ENCODE results near the gene POLR2L. TPM values are rescaled to one million over a fixed set of nuclear protein-coding genes. Genes with fewer than 3 reads are reported as not detected.

The POLR2L gene
- total RNA-seq, 1 donor from 2014 or later: 78.7 TPM

DNA sequence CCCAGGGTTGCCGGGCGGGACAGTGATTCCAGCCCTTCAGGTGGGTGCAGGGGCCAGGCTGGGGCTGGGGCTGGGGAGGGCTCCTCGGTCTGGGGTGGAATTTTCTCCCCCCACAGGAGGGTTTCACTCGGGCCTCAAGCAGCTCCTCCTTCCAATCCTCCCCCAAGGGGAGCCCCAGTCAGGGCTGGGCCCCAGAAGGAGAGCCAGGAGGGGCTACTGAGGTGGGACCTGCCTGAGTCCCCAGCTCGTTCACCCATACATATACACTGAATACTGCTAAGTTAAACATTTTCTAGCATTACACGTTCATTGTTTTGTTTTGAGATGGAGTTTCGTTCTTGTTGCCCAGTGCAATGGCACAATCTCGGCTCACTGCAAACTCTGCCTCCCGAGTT is 16.1 kb downstream of the POLR2L start:
- peak overlapping the region; percentile 58 for H3K4me3 Mint-ChIP-seq
- peaks cover 24% of the 10 kb centered on the region for H3K4me1 Mint-ChIP-seq
- no peaks in the 10 kb centered on the region for H3K9me3 Mint-ChIP-seq
- peaks cover 7% of the 10 kb centered on the region for H3K36me3 Mint-ChIP-seq
- TF ChIP-seq, protein P1, sequence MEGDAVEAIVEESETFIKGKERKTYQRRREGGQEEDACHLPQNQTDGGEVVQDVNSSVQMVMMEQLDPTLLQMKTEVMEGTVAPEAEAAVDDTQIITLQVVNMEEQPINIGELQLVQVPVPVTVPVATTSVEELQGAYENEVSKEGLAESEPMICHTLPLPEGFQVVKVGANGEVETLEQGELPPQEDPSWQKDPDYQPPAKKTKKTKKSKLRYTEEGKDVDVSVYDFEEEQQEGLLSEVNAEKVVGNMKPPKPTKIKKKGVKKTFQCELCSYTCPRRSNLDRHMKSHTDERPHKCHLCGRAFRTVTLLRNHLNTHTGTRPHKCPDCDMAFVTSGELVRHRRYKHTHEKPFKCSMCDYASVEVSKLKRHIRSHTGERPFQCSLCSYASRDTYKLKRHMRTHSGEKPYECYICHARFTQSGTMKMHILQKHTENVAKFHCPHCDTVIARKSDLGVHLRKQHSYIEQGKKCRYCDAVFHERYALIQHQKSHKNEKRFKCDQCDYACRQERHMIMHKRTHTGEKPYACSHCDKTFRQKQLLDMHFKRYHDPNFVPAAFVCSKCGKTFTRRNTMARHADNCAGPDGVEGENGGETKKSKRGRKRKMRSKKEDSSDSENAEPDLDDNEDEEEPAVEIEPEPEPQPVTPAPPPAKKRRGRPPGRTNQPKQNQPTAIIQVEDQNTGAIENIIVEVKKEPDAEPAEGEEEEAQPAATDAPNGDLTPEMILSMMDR (IDR thresholded peaks at IDR 0.05; ENCODE audit: unreplicated experiment): no peak
- peaks cover 39% of the 10 kb centered on the region for H3K27me3 Mint-ChIP-seq (ENCODE audit: low read depth)
- no peak overlapping the region for H3K27ac Mint-ChIP-seq
- no peak for DNase-seq (ENCODE audit: low spot score in 2 of 2, unreplicated experiment in 2 of 2)

DNA sequence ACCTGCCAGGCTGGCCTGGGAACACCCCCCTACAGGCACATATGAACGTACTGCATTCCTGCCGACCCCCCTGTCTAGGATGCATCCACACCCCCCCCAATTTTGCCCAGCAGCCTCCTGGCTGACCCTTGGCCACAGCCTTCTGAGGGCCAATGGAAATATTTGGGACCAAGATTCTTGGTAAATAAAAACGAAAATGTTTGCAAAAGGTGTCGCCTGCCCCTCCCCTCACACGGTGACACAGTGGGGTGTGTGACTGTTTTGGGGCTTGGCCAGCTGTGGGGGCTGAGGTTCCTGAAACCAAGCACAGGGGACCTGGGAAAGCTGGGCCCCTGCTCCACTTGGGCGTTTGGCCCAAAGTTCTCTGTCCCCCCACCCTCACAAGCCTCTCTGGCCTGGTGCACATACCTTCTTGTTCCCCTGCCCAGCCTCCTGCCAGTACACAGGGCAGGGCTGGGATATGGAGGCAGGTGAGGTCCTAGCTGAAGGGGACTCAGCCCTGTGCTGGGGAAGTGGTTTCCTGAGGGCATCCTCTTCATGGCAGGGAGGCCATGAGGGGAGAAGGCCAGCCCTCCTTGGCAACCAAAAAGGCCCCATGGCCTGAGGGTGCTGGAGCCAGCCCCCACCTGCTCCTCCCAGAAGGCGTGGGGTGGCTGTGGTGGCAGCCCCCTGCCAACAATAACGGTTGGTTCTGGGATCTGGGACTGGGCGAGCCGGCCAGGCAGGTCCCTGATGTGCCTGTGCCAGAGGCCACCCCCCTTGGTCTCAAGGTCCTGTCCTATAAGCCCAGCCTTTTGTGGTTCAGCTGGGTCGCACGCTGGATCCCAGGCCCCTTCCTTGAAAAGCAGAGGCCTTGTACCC is 16.7 kb downstream of the POLR2L start:
- TF ChIP-seq, protein P1 (IDR thresholded peaks at IDR 0.05; ENCODE audit: unreplicated experiment): no peak
- Mint-ChIP-seq H3K36me3 (peaks cover 7% of the 10 kb centered on the region), H3K27me3 (ENCODE audit: low read depth) (peaks cover 36% of the 10 kb centered on the region), H3K27ac (no peak overlapping the region), H3K9me3 (no peaks in the 10 kb centered on the region), H3K4me1 (peaks cover 29% of the 10 kb centered on the region), H3K4me3 (no peak overlapping the region)
- no peak for DNase-seq (ENCODE audit: low spot score in 2 of 2, unreplicated experiment in 2 of 2)

DNA sequence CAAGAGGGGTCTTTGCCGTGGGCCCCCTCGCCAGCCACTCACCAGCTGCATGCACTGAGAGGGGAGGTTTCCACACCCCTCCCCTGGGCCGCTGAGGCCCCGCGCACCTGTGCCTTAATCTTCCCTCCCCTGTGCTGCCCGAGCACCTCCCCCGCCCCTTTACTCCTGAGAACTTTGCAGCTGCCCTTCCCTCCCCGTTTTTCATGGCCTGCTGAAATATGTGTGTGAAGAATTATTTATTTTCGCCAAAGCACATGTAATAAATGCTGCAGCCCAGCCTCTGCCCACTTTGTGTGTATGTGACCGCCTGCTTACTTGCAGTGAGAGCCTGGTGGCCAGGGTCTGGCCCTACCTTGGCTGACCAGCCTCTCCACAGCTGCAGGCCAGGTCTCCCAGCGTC is 17.4 kb downstream of the POLR2L start:
- H3K27ac Mint-ChIP-seq: no peak overlapping the region
- peaks cover 7% of the 10 kb centered on the region for H3K36me3 Mint-ChIP-seq
- H3K27me3 Mint-ChIP-seq (ENCODE audit: low read depth): peaks cover 31% of the 10 kb centered on the region
- no peak overlapping the region for H3K4me3 Mint-ChIP-seq
- TF ChIP-seq, protein P1 (IDR thresholded peaks at IDR 0.05; ENCODE audit: unreplicated experiment): no peak
- DNase-seq (ENCODE audit: low spot score in 2 of 2, unreplicated experiment in 2 of 2): no peak
- no peaks in the 10 kb centered on the region for H3K9me3 Mint-ChIP-seq
- peaks cover 25% of the 10 kb centered on the region for H3K4me1 Mint-ChIP-seq

DNA sequence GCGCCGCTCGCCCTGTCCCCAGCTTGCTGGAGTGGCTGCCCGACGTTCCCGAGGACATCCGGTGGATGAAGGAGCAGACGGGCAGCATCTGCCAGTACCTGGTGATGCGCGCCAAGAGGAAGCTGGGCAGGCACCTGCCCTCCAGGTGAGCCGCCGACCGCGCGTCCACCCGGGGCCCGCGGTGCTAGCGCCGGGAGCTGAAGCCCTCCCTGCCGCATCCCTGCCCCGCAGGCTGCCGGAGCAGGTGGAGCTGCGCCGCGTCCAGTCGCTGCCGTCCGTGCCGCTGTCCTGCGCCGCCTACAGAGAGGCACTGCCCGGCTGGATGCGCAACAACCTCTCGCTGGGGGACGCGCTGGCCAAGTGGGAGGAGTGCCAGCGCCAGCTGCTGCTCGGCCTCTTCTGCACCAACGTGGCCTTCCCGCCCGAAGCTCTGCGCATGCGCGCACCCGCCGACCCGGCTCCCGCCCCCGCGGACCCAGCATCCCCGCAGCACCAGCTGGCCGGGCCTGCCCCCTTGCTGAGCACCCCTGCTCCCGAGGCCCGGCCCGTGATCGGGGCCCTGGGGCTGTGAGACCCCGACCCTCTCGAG is 17.9 kb downstream of the POLR2L start:
- no peak for DNase-seq (ENCODE audit: low spot score in 2 of 2, unreplicated experiment in 2 of 2)
- no peak overlapping the region for H3K4me3 Mint-ChIP-seq
- peaks cover 25% of the 10 kb centered on the region for H3K27me3 Mint-ChIP-seq (ENCODE audit: low read depth)
- no peak overlapping the region for H3K27ac Mint-ChIP-seq
- TF ChIP-seq, protein P1 (IDR thresholded peaks at IDR 0.05; ENCODE audit: unreplicated experiment): no peak
- H3K4me1 Mint-ChIP-seq: peaks cover 25% of the 10 kb centered on the region
- H3K36me3 Mint-ChIP-seq: peaks cover 7% of the 10 kb centered on the region
- H3K9me3 Mint-ChIP-seq: no peaks in the 10 kb centered on the region

DNA sequence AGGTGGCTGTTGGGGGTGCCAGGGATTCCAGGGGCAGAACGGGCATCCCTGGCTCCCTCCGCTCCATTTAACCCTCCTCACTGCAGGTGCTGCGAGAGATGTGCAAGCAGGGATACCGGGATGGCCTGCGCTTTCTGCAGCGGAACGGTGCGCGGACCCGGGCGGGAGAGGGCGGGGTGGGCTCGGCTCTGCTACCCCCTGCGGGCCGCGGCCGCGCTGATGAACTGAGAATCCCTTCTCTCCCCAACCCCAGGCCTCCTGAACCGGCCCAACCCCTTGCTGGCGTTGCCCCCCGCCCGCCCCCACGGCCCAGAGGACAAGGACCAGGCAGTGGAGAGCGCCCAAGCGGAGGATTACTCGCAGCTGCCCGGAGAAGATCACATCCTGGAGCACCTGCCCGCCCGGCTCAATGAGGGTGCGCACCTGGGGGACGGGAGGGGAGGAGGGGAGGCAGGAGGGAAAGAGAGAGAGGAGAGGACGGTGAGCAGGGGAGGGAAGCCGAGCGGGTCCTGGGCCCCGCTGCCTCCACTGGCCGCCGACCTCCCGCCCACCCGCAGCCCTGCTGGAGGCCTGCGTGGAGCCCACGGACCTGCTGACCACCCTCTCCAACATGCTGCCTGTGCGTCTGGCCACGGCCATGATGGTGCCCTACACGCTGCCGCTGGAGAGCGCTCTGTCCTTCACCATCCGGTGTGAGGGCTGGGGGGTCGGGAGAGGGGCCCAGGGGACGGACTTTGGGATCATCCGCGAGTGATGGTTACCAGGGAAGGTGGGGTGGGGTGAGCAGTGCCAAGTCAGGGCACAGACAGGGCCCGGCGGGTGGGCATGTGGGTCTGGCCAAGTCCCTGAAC is 18.7 kb downstream of the POLR2L start:
- TF ChIP-seq, protein P1 (IDR thresholded peaks at IDR 0.05; ENCODE audit: unreplicated experiment): no peak
- Mint-ChIP-seq H3K27me3 (ENCODE audit: low read depth) (peaks cover 18% of the 10 kb centered on the region), H3K9me3 (no peaks in the 10 kb centered on the region), H3K36me3 (peaks cover 7% of the 10 kb centered on the region), H3K4me1 (peaks cover 19% of the 10 kb centered on the region), H3K4me3 (no peak overlapping the region), H3K27ac (no peak overlapping the region)
- no peak for DNase-seq (ENCODE audit: low spot score in 2 of 2, unreplicated experiment in 2 of 2)

Data from mesothelial cell of epicardium (in vitro differentiated cells).